ENCODE measurements around the gene PPP6C.
"Not testable (repeated sequence)": the region's sequence is repeated elsewhere in the genome, so short reads cannot be mapped to it uniquely, and the experiment has no call there.

DNA sequence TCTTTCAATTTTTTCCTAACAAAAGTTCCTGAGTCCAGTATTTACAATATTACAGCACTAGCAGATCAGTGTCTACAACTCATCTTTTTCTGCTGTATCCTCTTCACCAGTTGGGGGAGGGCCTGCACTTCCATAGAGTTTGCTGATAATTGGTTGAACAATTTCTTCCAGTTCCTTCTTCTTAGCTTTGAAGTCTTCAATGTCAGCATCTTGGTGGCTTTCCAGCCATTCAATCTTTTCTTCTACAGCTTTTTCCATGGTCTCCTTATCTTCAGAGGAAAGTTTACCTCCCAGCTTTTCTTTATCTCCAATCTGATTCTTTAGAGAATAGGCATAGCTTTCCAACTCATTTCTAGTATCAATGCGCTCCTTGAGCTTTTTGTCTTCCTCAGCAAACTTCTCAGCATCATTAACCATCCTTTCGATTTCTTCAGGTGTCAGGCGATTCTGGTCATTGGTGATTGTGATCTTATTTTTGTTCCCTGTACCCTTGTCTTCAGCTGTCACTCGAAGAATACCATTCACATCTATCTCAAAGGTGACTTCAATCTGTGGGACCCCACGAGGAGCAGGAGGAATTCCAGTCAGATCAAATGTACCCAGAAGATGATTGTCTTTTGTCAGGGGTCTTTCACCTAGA, 47.0 kb upstream of the PPP6C start:
- not testable (repeated sequence) for TF ChIP-seq ZNF367 (CRISPR knock-in tag; IDR thresholded peaks at IDR 0.05; ENCODE audit: borderline replicate concordance); RFXANK (CRISPR knock-in tag; IDR thresholded peaks at IDR 0.05); TGIF2 (CRISPR knock-in tag; IDR thresholded peaks at IDR 0.05); CREB1 (IDR thresholded peaks at IDR 0.05); CREB1 (CRISPR knock-in tag; IDR thresholded peaks at IDR 0.05); MAFK (conservative IDR thresholded peaks at IDR 0.05 in 1 of 2, IDR thresholded peaks at IDR 0.05 in 1 of 2; ENCODE audit: low read length in 2 of 2); NFATC3 (CRISPR knock-in tag; IDR thresholded peaks at IDR 0.05); BHLHE40 (IDR thresholded peaks at IDR 0.05; ENCODE audit: low read length); REXO4 (CRISPR knock-in tag; IDR thresholded peaks at IDR 0.05; ENCODE audit: borderline replicate concordance); ZNF619 (CRISPR knock-in tag; IDR thresholded peaks at IDR 0.05)
- TF ChIP-seq, protein P1, sequence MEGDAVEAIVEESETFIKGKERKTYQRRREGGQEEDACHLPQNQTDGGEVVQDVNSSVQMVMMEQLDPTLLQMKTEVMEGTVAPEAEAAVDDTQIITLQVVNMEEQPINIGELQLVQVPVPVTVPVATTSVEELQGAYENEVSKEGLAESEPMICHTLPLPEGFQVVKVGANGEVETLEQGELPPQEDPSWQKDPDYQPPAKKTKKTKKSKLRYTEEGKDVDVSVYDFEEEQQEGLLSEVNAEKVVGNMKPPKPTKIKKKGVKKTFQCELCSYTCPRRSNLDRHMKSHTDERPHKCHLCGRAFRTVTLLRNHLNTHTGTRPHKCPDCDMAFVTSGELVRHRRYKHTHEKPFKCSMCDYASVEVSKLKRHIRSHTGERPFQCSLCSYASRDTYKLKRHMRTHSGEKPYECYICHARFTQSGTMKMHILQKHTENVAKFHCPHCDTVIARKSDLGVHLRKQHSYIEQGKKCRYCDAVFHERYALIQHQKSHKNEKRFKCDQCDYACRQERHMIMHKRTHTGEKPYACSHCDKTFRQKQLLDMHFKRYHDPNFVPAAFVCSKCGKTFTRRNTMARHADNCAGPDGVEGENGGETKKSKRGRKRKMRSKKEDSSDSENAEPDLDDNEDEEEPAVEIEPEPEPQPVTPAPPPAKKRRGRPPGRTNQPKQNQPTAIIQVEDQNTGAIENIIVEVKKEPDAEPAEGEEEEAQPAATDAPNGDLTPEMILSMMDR (CRISPR knock-in tag; IDR thresholded peaks at IDR 0.05), result not testable (repeated sequence)
- TF ChIP-seq, protein P2, sequence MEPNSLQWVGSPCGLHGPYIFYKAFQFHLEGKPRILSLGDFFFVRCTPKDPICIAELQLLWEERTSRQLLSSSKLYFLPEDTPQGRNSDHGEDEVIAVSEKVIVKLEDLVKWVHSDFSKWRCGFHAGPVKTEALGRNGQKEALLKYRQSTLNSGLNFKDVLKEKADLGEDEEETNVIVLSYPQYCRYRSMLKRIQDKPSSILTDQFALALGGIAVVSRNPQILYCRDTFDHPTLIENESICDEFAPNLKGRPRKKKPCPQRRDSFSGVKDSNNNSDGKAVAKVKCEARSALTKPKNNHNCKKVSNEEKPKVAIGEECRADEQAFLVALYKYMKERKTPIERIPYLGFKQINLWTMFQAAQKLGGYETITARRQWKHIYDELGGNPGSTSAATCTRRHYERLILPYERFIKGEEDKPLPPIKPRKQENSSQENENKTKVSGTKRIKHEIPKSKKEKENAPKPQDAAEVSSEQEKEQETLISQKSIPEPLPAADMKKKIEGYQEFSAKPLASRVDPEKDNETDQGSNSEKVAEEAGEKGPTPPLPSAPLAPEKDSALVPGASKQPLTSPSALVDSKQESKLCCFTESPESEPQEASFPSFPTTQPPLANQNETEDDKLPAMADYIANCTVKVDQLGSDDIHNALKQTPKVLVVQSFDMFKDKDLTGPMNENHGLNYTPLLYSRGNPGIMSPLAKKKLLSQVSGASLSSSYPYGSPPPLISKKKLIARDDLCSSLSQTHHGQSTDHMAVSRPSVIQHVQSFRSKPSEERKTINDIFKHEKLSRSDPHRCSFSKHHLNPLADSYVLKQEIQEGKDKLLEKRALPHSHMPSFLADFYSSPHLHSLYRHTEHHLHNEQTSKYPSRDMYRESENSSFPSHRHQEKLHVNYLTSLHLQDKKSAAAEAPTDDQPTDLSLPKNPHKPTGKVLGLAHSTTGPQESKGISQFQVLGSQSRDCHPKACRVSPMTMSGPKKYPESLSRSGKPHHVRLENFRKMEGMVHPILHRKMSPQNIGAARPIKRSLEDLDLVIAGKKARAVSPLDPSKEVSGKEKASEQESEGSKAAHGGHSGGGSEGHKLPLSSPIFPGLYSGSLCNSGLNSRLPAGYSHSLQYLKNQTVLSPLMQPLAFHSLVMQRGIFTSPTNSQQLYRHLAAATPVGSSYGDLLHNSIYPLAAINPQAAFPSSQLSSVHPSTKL (CRISPR knock-in tag; IDR thresholded peaks at IDR 0.05), result not testable (repeated sequence)
- TF ChIP-seq, protein P3, sequence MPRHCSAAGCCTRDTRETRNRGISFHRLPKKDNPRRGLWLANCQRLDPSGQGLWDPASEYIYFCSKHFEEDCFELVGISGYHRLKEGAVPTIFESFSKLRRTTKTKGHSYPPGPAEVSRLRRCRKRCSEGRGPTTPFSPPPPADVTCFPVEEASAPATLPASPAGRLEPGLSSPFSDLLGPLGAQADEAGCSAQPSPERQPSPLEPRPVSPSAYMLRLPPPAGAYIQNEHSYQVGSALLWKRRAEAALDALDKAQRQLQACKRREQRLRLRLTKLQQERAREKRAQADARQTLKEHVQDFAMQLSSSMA (CRISPR knock-in tag; IDR thresholded peaks at IDR 0.05), result not testable (repeated sequence)
- TF ChIP-seq, protein P4, sequence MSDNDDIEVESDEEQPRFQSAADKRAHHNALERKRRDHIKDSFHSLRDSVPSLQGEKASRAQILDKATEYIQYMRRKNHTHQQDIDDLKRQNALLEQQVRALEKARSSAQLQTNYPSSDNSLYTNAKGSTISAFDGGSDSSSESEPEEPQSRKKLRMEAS (IDR thresholded peaks at IDR 0.05), result not testable (repeated sequence)
